ENCODE results near the gene KRTAP19-8. TPM values are rescaled to one million over a fixed set of nuclear protein-coding genes. Genes with fewer than 3 reads are reported as not detected.

KRTAP19-8 gene
- total RNA-seq, 2 experiments from 2014 or later = not detected

- H3K36me3 ChIP-seq (ENCODE audit: insufficient read depth, low read length) = no peaks in the 10 kb centered on the region
- intact Hi-C loops (cut with DNase I, micrococcal nuclease) = no loop called here
- Mint-ChIP-seq H3K27me3 (peaks cover 28% of the 10 kb centered on the region), H3K4me3 (no peak overlapping the region), H3K27ac (no peak overlapping the region), H3K9me3 (no peaks in the 10 kb centered on the region), H3K36me3 (ENCODE audit: low read depth) (no peaks in the 10 kb centered on the region), H3K4me1 (ENCODE audit: low read depth) (no peaks in the 10 kb centered on the region)
- peaks cover 0 to 4% of the 10 kb centered on the region in 2 experiments for H3K27me3 ChIP-seq (ENCODE audit: control insufficient read depth in 1 of 2, insufficient read depth in 2 of 2, low read length in 2 of 2)
- H3K9me3 ChIP-seq (ENCODE audit: control insufficient read depth in 1 of 2, insufficient read depth in 1 of 2, low read length in 2 of 2) = peaks cover 0 to 4% of the 10 kb centered on the region in 2 experiments
- ChIA-PET CTCF (no interaction called here), POLR2A (no interaction called here)
- H3K4me1 ChIP-seq (ENCODE audit: insufficient read depth, low read length) = no peaks in the 10 kb centered on the region
- ATAC-seq (ENCODE audit: poor library complexity) (no peak), DNase-seq (no peak)
- TF ChIP-seq CTCF (IDR thresholded peaks at IDR 0.05) = no peak
- no peak overlapping the region for H3K4me3 ChIP-seq (ENCODE audit: low read length)
- no peak overlapping the region for H3K27ac ChIP-seq (ENCODE audit: low read depth in 1 of 2, low read length in 2 of 2)
Measured at GRCh38 chr21:31042080-31042464, 3.8 kb upstream of the KRTAP19-8 start.

- Mint-ChIP-seq H3K27ac (no peak overlapping the region), H3K4me1 (ENCODE audit: low read depth) (no peaks in the 10 kb centered on the region), H3K36me3 (ENCODE audit: low read depth) (no peaks in the 10 kb centered on the region), H3K27me3 (peaks cover 28% of the 10 kb centered on the region), H3K9me3 (no peaks in the 10 kb centered on the region), H3K4me3 (no peak overlapping the region)
- Histone ChIP-seq H3K36me3 (ENCODE audit: insufficient read depth, low read length) (no peaks in the 10 kb centered on the region), H3K4me1 (ENCODE audit: insufficient read depth, low read length) (no peaks in the 10 kb centered on the region), H3K4me3 (ENCODE audit: low read length) (no peak overlapping the region), H3K27me3 (ENCODE audit: control insufficient read depth in 1 of 2, insufficient read depth in 2 of 2, low read length in 2 of 2) (peaks cover 0 to 9% of the 10 kb centered on the region in 2 experiments), H3K27ac (ENCODE audit: low read depth in 1 of 2, low read length in 2 of 2) (no peak overlapping the region), H3K9me3 (ENCODE audit: control insufficient read depth in 1 of 2, insufficient read depth in 1 of 2, low read length in 2 of 2) (peaks cover 0 to 4% of the 10 kb centered on the region in 2 experiments)
- ChIA-PET CTCF (no interaction called here), POLR2A (no interaction called here)
- intact Hi-C loops (cut with DNase I, micrococcal nuclease) = no loop called here
- DNase-seq (no peak), ATAC-seq (ENCODE audit: poor library complexity) (no peak)
- no peak for TF ChIP-seq CTCF (IDR thresholded peaks at IDR 0.05)
Measured at GRCh38 chr21:31041295-31042079, 3.2 kb upstream of the KRTAP19-8 start.

- no peak for TF ChIP-seq CTCF (IDR thresholded peaks at IDR 0.05)
- Mint-ChIP-seq H3K27me3 (peaks cover 39% of the 10 kb centered on the region), H3K27ac (no peak overlapping the region), H3K4me3 (no peak overlapping the region), H3K4me1 (ENCODE audit: low read depth) (no peaks in the 10 kb centered on the region), H3K9me3 (peaks cover 2% of the 10 kb centered on the region), H3K36me3 (ENCODE audit: low read depth) (no peaks in the 10 kb centered on the region)
- intact Hi-C loops (cut with DNase I, micrococcal nuclease) = no loop called here
- DNase-seq (no peak), ATAC-seq (ENCODE audit: poor library complexity) (no peak)
- Histone ChIP-seq H3K9me3 (ENCODE audit: control insufficient read depth in 1 of 2, insufficient read depth in 1 of 2, low read length in 2 of 2) (no peaks in the 10 kb centered on the region), H3K4me3 (ENCODE audit: low read length) (no peak overlapping the region), H3K27me3 (ENCODE audit: control insufficient read depth in 1 of 2, insufficient read depth in 2 of 2, low read length in 2 of 2) (peaks cover 0 to 12% of the 10 kb centered on the region in 2 experiments), H3K27ac (ENCODE audit: low read depth in 1 of 2, low read length in 2 of 2) (no peak overlapping the region), H3K36me3 (ENCODE audit: insufficient read depth, low read length) (no peaks in the 10 kb centered on the region), H3K4me1 (ENCODE audit: insufficient read depth, low read length) (no peaks in the 10 kb centered on the region)
- CTCF ChIA-PET = no interaction called here
- POLR2A ChIA-PET = no interaction called here
Measured at GRCh38 chr21:31034378-31034777, 3.9 kb downstream of the KRTAP19-8 start.

Measured in CD4-positive, alpha-beta T cell (primary cell).